Amniotic epithelial cell (primary cell): ENCODE results near the gene UGT1A3.

ENCODE experiments used
- DNase-seq: peaks from one replicate; pipeline ENCODE4 v3.0.0-alpha.2; 2010; ENCODE audit warnings: low read depth

UGT1A3 gene

GRCh38 chr2:233795735-233796171 lies 66.9 kb downstream of the UGT1A3 start:
- no peak for DNase-seq

- DNase-seq = no peak
These were observed 67.4 kb downstream of the UGT1A3 start for GRCh38 chr2:233796254-233796653.

- no peak for DNase-seq
These were observed 69.7 kb downstream of the UGT1A3 start for GRCh38 chr2:233798335-233799086.

GRCh38 chr2:233799087-233799665 lies 70.3 kb downstream of the UGT1A3 start:
- DNase-seq = no peak

- no peak for DNase-seq
These were observed 70.9 kb downstream of the UGT1A3 start for GRCh38 chr2:233799716-233800115.

- no peak for DNase-seq
These were observed 71.4 kb downstream of the UGT1A3 start for GRCh38 chr2:233800208-233800607.

- no peak for DNase-seq
These were observed 72.7 kb downstream of the UGT1A3 start for GRCh38 chr2:233801357-233802131.

GRCh38 chr2:233802132-233802815 lies 73.4 kb downstream of the UGT1A3 start:
- DNase-seq = no peak

GRCh38 chr2:233803292-233803911 lies 74.6 kb downstream of the UGT1A3 start:
- DNase-seq = no peak

GRCh38 chr2:233803994-233804393 lies 75.2 kb downstream of the UGT1A3 start:
- DNase-seq = no peak

- DNase-seq = no peak
These were observed 78.5 kb downstream of the UGT1A3 start for GRCh38 chr2:233807215-233807865.

- DNase-seq = no peak
These were observed 79.4 kb downstream of the UGT1A3 start for GRCh38 chr2:233807966-233808935.

GRCh38 chr2:233810385-233810784 lies 81.5 kb downstream of the UGT1A3 start:
- no peak for DNase-seq

GRCh38 chr2:233811087-233811486 lies 82.2 kb downstream of the UGT1A3 start:
- no peak for DNase-seq

GRCh38 chr2:233811732-233812131 lies 82.9 kb downstream of the UGT1A3 start:
- DNase-seq = no peak

GRCh38 chr2:233813236-233814055 lies 84.6 kb downstream of the UGT1A3 start:
- DNase-seq = no peak

GRCh38 chr2:233814056-233814835 lies 85.4 kb downstream of the UGT1A3 start:
- DNase-seq = no peak

GRCh38 chr2:233815861-233816260 lies 87.0 kb downstream of the UGT1A3 start:
- no peak for DNase-seq

- no peak for DNase-seq
These were observed 87.5 kb downstream of the UGT1A3 start for GRCh38 chr2:233816334-233816733.
